Measurements from ENCODE around the gene TMEM26.
"Not testable (repeated sequence)": the region's sequence is repeated elsewhere in the genome, so short reads cannot be mapped to it uniquely, and the experiment has no call there.

Gene TMEM26

DNA sequence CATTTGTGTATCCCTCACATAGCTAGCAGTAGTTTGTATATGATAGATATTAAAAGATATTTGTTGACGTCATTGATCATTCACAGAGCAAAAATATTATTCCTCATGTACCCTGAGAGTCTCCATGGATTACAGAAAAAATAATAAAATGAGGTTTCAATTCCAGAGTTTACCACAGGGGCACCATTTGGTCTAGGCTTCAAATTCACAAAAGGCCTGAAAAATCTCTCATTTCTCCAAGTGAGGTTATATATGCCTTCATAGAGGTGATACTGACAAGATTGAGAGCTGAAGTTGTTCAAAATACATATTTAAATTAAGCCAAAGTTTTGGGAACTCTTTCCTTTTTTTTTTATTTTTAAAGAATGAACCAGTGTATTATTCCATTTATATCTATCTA, 52.7 kb downstream of the TMEM26 start:
- no peak for DNase-seq (ENCODE audit: low read depth in 3 of 3)

DNA sequence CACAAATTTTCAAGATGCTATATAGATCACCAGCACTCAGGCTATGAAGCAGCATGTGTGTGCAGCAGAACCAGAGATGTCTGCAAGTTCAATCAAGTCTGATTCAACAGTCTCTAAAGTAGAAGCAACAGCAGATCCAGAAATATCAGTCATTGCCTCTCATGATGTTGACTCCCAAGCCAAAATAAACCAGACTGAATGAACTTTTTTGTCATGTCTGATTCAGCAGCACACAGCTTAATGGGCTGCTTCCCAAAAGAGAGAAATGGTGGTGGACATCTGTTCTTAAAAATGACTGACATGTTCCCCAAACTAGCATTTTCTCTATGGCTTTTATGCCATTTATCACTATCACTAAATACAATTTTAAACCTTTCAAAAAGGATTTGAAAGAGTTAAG, 53.8 kb downstream of the TMEM26 start:
- DNase-seq (ENCODE audit: low read depth in 3 of 3): no peak

DNA sequence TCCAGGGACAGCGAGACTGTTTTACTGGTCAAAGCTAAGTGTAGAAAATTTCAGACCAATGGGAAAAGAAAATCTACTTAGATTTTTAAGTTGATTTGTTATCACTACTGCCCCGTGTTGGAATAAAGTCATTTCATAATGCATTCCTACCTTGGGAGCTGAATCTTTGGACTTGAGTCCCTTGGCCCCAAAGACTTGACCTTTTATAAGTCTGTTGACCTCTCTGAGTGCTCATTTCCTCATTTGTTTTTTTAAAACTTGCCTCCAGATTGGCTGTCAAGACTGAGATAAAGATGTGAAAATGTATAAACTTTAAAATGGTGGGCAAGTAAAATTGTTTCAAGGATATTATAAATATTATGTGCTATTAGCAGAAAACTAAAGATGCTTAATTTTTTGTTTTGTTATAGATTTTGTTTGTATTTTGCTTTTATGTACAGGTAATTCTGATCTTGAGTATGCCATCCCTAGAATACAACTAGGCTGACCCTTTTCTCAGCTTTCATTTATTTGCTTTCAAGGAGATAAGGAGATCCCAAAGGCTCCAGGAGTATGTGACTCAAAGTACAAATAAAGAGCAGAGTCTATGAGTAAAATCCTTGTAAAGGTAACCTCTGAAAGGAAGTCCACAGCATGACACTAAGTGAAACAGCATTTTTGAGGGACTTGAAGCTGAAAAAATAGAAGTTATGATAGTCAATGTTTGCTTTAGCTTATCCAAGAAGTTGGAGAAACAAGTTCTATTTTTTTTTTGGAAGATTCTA, 54.6 kb downstream of the TMEM26 start:
- DNase-seq (ENCODE audit: low read depth in 3 of 3): no peak

DNA sequence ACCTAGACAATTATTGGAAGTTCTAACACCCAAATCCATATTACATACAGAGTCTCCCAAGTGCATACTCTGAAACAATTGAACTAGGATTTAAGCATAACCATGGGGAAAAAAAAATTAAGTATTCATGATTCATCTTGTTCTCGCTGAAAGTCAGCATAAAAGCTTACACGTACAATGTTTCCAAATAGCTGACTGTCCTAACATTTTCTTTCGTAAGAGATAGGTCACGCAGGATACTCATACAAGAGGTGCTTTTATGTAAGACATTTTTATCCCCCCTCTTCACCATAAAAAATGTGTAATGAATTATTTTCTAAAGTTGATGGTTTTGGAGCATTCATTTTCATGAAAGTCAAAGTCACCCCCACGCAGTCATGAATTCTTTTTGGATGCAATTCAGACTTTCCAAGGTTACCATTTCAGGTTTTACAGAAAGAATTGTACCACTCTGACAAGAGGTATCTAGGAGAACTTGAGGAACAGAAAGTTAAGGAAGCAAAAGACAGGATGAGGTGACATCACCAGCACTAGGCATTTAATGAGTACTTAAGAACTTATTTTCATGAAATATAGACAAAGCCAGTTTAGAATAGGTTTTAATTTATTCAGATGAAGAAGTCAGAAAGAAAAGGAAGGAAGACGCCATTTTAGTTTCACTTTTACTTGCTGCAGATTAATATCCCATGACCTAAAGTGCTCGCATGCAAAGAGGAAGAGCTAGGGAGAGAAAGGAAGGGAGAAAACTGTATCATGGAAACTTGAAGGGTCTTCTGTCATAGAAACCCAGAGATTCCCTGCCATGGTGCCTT, 55.8 kb downstream of the TMEM26 start:
- DNase-seq (ENCODE audit: low read depth in 3 of 3): no peak

DNA sequence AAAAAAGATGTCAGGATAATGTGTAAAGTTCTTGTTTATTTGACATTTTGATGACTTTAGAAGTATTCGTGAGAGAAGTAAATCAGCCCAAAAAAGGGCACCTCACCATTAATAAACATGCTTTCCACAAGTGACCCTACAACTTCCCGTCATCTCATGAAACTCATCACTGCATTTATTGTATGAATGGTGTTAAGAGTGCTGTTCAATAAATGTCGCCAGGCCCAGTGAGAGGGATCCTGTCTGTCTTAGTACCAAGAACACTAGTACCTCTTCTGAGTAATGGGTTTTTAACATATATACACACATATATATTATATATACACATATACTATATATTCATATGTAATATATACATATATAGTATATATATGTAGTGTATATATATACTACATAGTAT, 61.9 kb downstream of the TMEM26 start:
- no peak for DNase-seq (ENCODE audit: low read depth in 3 of 3)

DNA sequence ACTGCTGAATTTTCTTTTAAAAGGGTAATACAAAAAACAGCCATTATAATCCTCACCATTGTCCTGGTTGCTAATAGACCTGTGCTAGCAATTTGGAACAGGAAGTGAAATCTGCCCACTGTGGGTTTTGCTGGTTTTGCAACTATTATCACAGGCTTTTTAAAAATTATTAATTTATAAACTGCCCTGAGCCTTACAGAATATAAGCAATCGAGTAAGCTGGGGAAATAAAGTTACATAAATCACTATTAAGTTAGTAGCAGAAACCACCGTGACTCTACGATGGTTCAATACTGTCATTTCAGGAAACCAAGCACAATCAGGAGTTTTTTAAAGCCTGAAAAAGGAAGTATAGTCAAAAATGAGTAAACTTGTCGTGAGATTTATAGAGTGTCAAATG, 62.3 kb downstream of the TMEM26 start:
- DNase-seq (ENCODE audit: low read depth in 3 of 3): no peak

DNA sequence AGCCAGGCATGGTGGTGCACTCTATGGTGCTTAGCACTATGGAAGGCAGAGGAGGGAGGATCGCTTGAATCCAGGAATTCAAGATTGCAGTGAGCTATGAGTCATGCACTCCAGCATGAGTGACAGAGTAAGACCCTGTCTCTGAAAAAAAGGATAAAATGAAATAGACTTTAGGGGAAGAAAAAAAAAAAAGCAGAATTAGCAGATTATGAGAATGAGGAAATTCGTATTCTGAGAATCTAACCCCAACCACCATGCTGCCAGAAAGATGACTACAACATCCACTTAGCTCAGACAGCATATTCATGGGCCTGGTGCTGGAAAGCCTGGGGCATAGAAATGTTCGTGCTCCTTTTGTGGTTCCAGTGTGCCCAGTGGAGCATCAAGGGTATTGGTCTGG, 63.3 kb downstream of the TMEM26 start:
- DNase-seq (ENCODE audit: low read depth in 3 of 3): no peak

DNA sequence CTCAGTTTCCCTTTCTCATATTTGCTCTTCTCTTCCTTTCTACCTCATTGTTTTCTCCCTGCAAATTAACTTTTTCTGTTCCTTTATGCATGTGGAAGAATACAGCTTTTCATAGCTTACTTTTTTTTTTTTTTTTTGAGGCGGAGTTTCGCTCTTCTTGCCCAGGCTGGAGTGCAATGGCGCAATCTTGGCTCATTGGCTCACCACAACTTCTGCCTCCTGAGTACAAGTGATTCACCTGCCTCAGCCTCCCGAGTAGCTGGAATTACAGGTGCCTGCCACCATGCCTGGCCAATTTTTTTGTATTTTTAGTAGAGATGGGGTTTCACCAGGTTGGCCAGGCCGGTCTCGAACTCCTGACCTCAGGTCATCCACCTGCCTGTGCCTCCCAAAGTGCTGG, 64.2 kb downstream of the TMEM26 start:
- DNase-seq (ENCODE audit: low read depth in 3 of 3): not testable (repeated sequence)

DNA sequence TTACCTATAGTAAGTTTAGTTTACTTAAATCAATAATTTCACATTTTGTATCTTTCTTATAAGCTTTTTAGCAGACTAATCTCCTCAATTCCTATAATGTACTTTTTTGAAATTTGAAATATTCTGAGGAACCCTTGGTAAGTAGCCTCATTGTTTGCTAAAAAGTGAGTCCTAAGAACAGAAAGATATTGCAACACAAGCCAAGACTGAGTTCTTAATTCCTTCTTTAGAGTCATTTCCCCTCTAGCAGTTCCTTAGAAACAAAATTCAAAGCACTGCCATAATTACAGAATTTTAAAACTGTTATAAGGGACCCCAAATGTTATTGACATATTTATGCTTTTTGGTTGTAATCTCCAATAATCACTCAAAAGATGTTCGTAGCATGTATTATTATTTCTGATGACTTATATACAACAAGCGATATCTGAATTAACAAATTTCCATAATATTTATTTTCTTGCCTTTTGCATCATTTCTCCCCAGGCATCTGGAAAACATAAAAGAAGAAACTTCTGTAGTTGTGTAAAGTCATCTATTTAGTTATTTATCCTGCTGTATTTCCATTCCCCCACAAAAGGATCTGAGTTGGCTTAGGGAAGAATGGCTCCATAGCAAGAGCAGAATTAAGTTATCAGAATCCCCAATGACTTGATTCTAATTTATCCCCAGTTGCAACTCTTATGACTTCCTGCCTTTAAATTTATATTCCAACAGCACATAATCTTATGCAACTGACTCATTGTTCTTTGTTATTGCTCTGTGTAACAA, 67.8 kb downstream of the TMEM26 start:
- DNase-seq (ENCODE audit: low read depth in 3 of 3): no peak

DNA sequence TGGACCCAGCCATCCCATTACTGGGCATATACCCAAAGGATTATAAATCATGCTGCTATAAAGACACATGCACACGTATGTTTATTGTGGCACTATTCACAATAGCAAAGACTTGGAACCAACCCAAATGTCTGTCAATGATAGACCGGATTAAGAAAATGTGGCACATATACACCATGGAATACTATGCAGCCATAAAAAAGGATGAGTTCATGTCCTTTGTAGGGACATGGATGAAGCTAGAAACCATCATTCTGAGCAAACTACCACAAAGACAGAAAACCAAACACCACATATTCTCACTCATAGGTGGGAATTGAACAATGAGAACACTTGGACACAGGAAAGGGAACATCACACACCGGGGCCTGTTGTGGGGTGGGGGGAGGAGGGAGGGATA, 72.0 kb downstream of the TMEM26 start:
- not testable (repeated sequence) for DNase-seq (ENCODE audit: low read depth in 3 of 3)

DNA sequence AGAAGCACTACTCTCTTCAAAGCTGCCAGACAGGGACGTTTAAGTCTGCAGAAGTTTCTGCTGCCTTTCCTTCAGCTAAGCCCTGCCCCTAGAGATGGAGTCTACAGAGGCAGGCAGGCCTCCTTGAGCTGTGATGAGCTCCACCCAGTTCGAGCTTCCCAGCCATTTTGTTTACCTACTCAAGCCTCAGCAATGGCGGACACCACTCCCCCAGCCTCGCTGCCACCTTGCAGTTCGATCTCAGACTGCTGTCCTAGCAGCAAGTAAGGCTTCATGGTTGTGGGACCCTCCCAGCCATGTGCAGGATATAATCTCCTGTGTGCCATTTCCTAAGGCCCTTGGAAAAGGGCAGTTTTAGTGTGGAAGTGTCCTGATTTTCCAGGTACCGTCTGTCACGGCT, 74.3 kb downstream of the TMEM26 start:
- DNase-seq (ENCODE audit: low read depth in 3 of 3): no peak

DNA sequence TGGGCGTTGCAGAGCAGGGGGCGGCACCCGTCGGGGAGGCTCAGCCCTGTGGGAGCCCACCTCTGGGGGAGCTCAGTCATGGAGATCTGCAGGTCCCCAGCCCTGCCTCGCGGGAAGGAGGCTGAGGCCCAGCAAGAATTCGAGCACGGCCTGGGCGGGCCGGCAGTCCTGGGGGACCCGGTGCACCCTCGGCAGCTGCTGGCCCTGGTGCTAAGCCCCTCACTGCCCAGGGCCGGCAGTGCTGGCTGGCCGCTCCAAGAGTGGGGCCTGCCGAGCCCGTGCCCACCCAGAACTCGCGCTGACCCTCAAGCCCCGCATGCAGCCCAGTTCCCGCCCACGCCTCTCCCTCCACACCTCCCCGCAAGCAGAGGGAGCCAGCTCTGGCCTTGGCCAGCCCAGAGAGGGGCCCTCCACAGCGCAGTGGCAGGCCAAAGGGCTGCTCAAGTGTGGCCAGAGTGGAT, 76.2 kb downstream of the TMEM26 start:
- no peak for DNase-seq (ENCODE audit: low read depth in 3 of 3)

DNA sequence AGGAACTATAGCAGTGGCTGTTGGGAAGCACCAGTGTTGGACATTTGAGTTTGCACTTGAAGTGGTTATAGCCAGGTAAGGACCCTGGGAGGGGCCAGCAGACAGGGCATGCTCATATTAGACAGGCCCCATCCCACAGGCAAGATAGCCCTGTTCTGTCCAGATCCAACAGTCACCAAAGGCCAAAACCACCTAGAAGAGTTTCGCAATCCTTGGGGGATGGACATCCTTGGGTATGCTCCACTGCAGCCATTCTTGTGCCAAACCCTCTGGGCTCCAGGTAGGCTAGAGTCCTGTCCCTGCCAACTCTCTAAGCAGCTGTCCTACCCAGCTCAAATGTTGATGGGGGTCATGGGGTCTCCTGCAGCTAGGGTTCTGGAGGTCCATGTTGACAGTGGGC, 76.8 kb downstream of the TMEM26 start:
- DNase-seq (ENCODE audit: low read depth in 3 of 3): no peak

DNA sequence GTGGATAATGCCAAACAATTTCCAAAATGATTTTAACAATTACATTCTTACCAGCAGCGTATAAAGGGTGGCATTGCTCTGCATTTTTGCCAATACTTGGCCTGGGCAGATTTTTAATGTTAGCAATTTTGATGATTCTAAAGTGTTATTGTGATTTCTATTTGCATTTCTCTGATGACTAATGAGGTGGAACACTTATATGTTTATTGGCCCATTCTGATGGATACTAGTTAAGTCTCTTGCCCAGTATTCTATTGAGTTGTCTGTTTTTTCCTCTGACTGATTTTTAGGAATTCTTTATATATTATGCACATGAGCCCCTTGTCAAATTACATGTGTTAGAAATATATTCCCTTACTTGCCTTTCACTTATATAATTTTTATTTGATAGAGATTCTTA, 86.8 kb downstream of the TMEM26 start:
- DNase-seq (ENCODE audit: low read depth in 3 of 3): no peak

DNA sequence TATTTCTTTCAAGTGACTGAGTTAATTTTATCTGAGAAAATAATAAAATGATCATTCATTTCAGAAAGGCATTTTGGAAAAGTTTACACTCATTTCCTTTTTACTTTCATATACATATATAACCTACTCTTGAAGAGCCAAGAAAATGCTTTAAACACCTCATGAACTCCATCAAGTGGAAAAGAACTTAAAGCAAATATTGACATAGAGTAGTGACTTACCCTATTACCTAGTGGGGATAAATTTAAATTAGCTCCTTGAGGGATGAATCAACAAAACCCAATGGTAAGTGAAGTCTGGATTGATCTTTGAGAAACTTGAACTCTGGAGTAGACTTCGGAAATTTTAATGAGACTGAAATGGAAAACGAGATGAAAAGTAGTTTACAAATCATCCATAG, 88.6 kb downstream of the TMEM26 start:
- no peak for DNase-seq (ENCODE audit: low read depth in 3 of 3)

DNA sequence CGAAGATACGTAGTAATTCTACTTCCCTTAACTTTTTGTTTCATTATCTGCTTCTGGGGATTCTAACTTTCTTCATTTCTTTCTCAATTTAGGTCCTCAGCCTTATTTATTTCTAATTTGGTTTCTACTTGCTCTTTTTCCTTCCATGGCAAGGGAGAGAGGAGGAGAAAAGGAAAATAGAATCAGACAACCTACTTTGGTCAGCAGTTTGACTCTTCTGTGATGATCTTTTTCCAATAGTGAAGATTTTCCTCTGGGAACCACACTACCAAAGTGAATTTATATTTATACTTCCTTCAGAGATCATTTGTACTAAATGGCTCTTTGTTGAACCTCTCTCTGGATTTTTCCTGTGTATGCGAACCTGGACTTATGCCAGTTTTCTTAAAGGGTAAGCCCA, 90.2 kb downstream of the TMEM26 start:
- no peak for DNase-seq (ENCODE audit: low read depth in 3 of 3)

DNA sequence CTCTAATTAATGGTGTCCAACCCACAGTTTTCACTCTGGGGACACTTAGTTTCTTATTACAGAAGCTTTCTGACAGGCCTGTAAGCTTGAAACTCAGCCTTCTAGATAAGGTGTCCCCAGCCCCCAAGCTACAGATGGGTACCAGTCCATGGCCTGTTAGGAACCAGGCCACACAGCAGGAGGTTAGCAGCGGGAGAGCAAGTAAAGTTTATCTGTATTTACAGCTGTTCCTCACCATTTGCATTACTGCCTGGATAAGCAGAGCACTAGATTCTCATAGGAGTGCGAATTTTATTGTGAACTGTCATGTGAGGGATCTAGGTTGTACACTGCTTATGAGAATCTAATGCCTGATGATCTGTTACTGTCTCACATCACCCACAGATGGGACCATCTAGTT, 93.7 kb downstream of the TMEM26 start:
- no peak for DNase-seq (ENCODE audit: low read depth in 3 of 3)

DNA sequence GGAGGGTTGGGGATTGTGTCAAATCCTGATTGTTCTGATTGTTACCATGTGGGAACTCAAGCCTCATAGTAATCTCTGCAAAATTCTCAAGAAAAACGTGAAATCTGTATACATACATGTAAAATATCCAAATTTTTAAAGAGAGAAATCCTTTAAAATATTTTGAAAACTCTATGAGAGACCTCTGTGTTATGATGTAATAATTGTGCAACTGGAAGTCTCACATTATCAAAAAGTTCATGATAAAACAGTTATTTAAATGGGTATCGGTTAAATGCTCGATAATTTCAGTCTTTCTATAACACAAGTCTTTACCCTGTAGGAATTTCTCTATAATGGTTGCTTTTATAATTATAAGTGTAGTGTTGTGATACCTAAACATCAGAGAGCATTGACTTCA, 95.5 kb downstream of the TMEM26 start:
- no peak for DNase-seq (ENCODE audit: low read depth in 3 of 3)

Measured in stimulated activated CD4-positive, alpha-beta T cell treated with anti-CD3 and anti-CD28 coated beads, TNF-alpha, amount 100 ng/mL, for 24 hours (primary cell).